ENCODE data around the gene RHBDF1. TPM values are rescaled to one million over a fixed set of nuclear protein-coding genes. Genes with fewer than 3 reads are reported as not detected.

Gene RHBDF1
- total RNA-seq, 4 donors from 2014 or later = 11.9 to 179 (median 33.8) TPM

GRCh38 chr16:71540-72401 is 660 bp downstream of the RHBDF1 start:
- Histone ChIP-seq H3K9me3 (no peaks in the 10 kb centered on the region), H3K27me3 (no peaks in the 10 kb centered on the region), H3K36me3 (no peaks in the 10 kb centered on the region), H3K4me3 (peak overlapping the region; percentile 59 to 82 (median 69)), H3K27ac (peak overlapping the region; percentile 87 to 92 (median 90)), H3K4me1 (peaks cover 16 to 55% (median 33%) of the 10 kb centered on the region in 4 donors)
- DNase-seq = peak; percentile 79
- TF ChIP-seq, protein P1, sequence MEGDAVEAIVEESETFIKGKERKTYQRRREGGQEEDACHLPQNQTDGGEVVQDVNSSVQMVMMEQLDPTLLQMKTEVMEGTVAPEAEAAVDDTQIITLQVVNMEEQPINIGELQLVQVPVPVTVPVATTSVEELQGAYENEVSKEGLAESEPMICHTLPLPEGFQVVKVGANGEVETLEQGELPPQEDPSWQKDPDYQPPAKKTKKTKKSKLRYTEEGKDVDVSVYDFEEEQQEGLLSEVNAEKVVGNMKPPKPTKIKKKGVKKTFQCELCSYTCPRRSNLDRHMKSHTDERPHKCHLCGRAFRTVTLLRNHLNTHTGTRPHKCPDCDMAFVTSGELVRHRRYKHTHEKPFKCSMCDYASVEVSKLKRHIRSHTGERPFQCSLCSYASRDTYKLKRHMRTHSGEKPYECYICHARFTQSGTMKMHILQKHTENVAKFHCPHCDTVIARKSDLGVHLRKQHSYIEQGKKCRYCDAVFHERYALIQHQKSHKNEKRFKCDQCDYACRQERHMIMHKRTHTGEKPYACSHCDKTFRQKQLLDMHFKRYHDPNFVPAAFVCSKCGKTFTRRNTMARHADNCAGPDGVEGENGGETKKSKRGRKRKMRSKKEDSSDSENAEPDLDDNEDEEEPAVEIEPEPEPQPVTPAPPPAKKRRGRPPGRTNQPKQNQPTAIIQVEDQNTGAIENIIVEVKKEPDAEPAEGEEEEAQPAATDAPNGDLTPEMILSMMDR (IDR thresholded peaks at IDR 0.05) = peak in 3 of 5 experiments; percentile 13 to 30 (median 26)
- TF ChIP-seq POLR2AphosphoS5 (IDR thresholded peaks at IDR 0.05) = peak; percentile 54 to 71 (median 63)
- peak; percentile 62 for TF ChIP-seq POLR2A (IDR thresholded peaks at IDR 0.05)
- no peak for TF ChIP-seq EP300 (IDR thresholded peaks at IDR 0.05; ENCODE audit: low read depth)
- in situ Hi-C loops (cut with MboI; ENCODE audit: low pct_ligation_motif_present in 1 of 4, low pct_unique_long_range_greater_than_20kb in 1 of 4, low sequenced_read_pairs in 3 of 4) (no loop called here), intact Hi-C loops (cut with DNase I; ENCODE audit: low total_unique reads) (no loop called here)
- WGBS, 2 donors (ENCODE audit: low coverage in 1 of 2) = 0 to 10% methylated on average over 6 to 28 of the region's 57 CpGs

GRCh38 chr16:71210-71539 is 1.3 kb downstream of the RHBDF1 start:
- Histone ChIP-seq H3K27ac (peak overlapping the region; percentile 87 to 92 (median 90)), H3K4me3 (peak overlapping the region in 3 of 4 donors; percentile 60 to 82 (median 78)), H3K36me3 (no peaks in the 10 kb centered on the region), H3K9me3 (no peaks in the 10 kb centered on the region), H3K27me3 (no peaks in the 10 kb centered on the region), H3K4me1 (peaks cover 12 to 51% (median 27%) of the 10 kb centered on the region in 4 donors)
- WGBS, 2 donors (ENCODE audit: low coverage in 1 of 2) = 34% methylated on average over 5 of the region's 5 CpGs; no CpG with 5 or more reads in 1 of the 2 donors
- intact Hi-C loops (cut with DNase I; ENCODE audit: low total_unique reads) (no loop called here), in situ Hi-C loops (cut with MboI; ENCODE audit: low pct_ligation_motif_present in 1 of 4, low pct_unique_long_range_greater_than_20kb in 1 of 4, low sequenced_read_pairs in 3 of 4) (no loop called here)
- no peak for DNase-seq
- TF ChIP-seq POLR2AphosphoS5 (IDR thresholded peaks at IDR 0.05) (no peak), POLR2A (IDR thresholded peaks at IDR 0.05) (no peak), EP300 (IDR thresholded peaks at IDR 0.05; ENCODE audit: low read depth) (no peak)
- TF ChIP-seq, protein P1 (IDR thresholded peaks at IDR 0.05) = no peak

DNA sequence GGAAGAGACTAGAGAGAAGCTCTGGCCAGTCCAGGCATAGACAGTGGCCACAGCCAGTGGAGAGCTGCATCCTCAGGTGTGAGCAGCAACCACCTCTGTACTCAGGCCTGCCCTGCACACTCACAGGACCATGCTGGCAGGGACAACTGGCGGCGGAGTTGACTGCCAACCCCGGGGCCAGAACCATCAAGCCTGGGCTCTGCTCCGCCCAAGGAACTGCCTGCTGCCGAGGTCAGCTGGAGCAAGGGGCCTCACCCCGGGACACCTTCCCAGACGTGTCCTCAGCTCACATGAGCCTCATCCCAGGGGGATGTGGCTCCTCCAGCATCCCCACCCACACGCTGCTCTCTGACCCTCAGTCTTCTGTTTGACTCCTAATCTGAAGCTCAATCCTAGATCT is 3.2 kb downstream of the RHBDF1 start:
- H3K36me3 ChIP-seq = no peaks in the 10 kb centered on the region
- in situ Hi-C loops (cut with MboI; ENCODE audit: low pct_ligation_motif_present in 1 of 4, low pct_unique_long_range_greater_than_20kb in 1 of 4, low sequenced_read_pairs in 3 of 4) = no loop called here
- H3K4me3 ChIP-seq = no peak overlapping the region
- TF ChIP-seq POLR2A (IDR thresholded peaks at IDR 0.05) (no peak), POLR2AphosphoS5 (IDR thresholded peaks at IDR 0.05) (no peak)
- TF ChIP-seq, protein P1 (IDR thresholded peaks at IDR 0.05) = no peak
- WGBS, 2 donors (ENCODE audit: low coverage in 1 of 2) = 72% methylated on average over 7 of the region's 8 CpGs; no CpG with 5 or more reads in 1 of the 2 donors
- DNase-seq = no peak
- intact Hi-C loops (cut with DNase I; ENCODE audit: low total_unique reads) = no loop called here
- H3K9me3 ChIP-seq = no peaks in the 10 kb centered on the region
- H3K27ac ChIP-seq = peak overlapping the region in 2 of 4 donors; percentile 12 to 28
- H3K27me3 ChIP-seq = no peaks in the 10 kb centered on the region
- peaks cover 15 to 53% (median 23%) of the 10 kb centered on the region in 4 donors for H3K4me1 ChIP-seq

DNA sequence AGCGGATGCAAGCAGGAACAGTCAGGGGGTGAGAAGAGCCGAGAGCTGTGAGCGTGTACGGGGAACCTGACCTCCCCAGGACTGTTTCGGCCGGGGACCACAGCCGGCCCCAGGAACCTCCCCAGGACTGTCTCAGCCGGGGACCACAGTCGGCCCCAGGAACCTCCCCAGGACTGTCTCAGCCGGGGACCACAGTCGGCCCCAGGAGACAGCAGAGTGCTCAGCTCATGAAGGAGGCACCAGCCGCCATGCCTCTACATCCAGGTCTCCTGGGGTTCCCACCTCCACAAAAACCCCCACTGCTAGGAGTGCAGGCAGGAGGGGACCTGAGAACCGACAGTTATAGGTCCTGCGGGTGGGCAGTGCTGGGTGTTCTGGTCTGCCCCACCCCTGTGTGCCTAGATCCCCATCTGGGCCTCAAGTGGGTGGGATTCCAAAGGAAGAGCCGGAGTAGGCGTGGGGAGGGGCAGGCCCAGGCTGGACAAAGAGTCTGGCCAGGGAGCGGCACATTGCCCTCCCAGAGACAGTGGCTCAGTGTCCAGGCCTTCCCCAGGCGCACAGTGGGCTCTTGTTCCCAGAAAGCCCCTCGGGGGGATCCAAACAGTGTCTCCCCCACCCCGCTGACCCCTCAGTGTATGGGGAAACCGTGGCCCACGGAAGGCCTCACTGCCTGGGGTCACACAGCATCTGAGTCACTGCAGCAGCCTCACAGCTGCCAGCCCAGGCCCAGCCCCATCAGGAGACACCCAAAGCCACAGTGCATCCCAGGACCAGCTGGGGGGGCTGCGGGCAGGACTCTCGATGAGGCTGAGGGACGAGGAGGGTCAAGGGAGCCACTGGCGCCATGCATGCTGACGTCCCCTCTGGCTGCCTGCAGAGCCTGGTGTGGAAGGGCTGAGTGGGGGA is 4.3 kb downstream of the RHBDF1 start:
- no peak for DNase-seq
- no peaks in the 10 kb centered on the region for H3K27me3 ChIP-seq
- peaks cover 15 to 44% (median 19%) of the 10 kb centered on the region in 4 donors for H3K4me1 ChIP-seq
- intact Hi-C loops (cut with DNase I; ENCODE audit: low total_unique reads) (loop anchor here (2.0 kb wide), 1 partner anchor 29 kb away; no protein-coding TSS in a partner anchor), in situ Hi-C loops (cut with MboI; ENCODE audit: low pct_ligation_motif_present in 1 of 4, low pct_unique_long_range_greater_than_20kb in 1 of 4, low sequenced_read_pairs in 3 of 4) (no loop called here)
- H3K36me3 ChIP-seq = no peaks in the 10 kb centered on the region
- peak overlapping the region in 2 of 4 donors; percentile 12 to 41 for H3K27ac ChIP-seq
- no peaks in the 10 kb centered on the region for H3K9me3 ChIP-seq
- TF ChIP-seq, protein P1 (IDR thresholded peaks at IDR 0.05) = no peak
- TF ChIP-seq POLR2AphosphoS5 (IDR thresholded peaks at IDR 0.05) = no peak
- no peak for TF ChIP-seq EP300 (IDR thresholded peaks at IDR 0.05; ENCODE audit: low read depth)
- no peak for TF ChIP-seq POLR2A (IDR thresholded peaks at IDR 0.05)
- WGBS, 2 donors (ENCODE audit: low coverage in 1 of 2) = 81% methylated on average over 24 of the region's 27 CpGs; no CpG with 5 or more reads in 1 of the 2 donors
- no peak overlapping the region for H3K4me3 ChIP-seq

Measured in transverse colon (tissue), 4 donors.